GM10266 (cell line): ENCODE results near the gene ERG.

Source experiments
- DNase-seq: peaks from one replicate; pipeline ENCODE4 v3.0.0; 2012; ENCODE audit errors: extremely low spot score
- TF ChIP-seq, protein P1 (sequence below): IDR thresholded peaks from 2 replicates; pipeline ENCODE4 v1.5.1; 2012; ENCODE audit warnings: mild to moderate bottlenecking, low read depth; ENCODE audit not compliant: control insufficient read depth, insufficient read depth; ENCODE audit errors: missing control alignments

Gene ERG

DNA sequence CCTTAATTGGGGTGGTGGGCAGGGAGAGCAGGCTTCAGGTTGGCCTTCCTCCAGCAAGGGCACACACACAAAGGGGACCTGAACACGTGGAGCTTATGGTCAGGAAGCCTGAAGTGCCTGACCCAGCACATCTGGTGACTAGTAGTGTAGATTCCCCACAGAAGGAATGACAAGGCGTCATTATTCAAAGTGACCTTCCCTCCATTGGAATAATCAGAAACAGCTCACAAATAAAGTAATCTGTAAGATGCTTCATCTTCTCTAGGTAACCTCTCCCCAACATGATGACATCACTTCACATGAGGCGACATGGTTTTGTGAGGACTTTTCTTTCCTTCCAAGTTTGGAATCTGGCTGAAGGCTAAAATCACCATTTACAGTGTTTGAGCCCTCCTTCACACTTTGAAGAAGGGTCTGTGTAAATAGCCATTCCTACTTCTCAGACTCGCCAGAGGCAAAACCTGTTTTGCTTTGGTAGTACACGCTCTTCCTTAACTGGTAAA lies 32.8 kb upstream of the ERG start:
- TF ChIP-seq, protein P1, sequence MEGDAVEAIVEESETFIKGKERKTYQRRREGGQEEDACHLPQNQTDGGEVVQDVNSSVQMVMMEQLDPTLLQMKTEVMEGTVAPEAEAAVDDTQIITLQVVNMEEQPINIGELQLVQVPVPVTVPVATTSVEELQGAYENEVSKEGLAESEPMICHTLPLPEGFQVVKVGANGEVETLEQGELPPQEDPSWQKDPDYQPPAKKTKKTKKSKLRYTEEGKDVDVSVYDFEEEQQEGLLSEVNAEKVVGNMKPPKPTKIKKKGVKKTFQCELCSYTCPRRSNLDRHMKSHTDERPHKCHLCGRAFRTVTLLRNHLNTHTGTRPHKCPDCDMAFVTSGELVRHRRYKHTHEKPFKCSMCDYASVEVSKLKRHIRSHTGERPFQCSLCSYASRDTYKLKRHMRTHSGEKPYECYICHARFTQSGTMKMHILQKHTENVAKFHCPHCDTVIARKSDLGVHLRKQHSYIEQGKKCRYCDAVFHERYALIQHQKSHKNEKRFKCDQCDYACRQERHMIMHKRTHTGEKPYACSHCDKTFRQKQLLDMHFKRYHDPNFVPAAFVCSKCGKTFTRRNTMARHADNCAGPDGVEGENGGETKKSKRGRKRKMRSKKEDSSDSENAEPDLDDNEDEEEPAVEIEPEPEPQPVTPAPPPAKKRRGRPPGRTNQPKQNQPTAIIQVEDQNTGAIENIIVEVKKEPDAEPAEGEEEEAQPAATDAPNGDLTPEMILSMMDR, result no peak
- DNase-seq, result no peak

DNA sequence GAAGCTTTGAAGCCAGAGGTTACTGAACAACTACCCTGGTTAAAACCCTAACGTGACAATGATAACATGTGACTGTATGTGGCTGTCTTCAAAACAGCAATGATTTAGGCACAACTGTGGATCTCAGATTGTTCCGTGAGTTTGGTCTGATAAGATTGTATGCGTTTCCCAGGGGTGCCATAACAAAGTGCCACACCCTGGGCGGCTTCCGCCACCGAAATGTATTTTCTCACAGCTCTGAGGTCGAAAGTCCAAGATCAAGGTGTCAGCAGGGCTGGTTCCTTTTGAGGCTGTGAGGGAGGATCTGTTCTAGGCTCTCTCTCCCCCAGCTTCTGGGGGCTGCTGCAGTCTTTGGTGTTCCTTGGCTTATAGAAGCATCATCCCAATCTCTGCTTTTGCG lies 29.5 kb upstream of the ERG start:
- TF ChIP-seq, protein P1, result no peak
- no peak for DNase-seq

DNA sequence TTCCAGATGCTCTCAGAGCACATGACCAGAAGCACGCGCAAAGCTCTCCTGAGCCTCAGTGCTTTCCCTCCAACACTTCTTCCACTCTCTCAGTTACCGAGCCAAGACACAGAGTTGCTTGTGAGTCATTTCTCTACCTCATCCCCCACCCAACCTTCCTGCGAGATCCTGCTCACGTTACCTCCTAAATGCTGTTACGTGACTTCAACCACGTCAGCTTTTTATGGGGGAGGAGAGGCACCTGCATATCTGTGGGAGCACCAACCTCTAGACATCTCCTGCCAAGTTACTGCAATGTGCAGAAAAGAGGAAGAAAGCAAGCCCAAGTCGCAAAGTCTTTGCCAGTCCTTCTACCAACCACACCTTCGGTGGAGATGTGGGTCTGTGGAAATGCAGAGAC lies 27.2 kb upstream of the ERG start:
- TF ChIP-seq, protein P1, result no peak
- no peak for DNase-seq

DNA sequence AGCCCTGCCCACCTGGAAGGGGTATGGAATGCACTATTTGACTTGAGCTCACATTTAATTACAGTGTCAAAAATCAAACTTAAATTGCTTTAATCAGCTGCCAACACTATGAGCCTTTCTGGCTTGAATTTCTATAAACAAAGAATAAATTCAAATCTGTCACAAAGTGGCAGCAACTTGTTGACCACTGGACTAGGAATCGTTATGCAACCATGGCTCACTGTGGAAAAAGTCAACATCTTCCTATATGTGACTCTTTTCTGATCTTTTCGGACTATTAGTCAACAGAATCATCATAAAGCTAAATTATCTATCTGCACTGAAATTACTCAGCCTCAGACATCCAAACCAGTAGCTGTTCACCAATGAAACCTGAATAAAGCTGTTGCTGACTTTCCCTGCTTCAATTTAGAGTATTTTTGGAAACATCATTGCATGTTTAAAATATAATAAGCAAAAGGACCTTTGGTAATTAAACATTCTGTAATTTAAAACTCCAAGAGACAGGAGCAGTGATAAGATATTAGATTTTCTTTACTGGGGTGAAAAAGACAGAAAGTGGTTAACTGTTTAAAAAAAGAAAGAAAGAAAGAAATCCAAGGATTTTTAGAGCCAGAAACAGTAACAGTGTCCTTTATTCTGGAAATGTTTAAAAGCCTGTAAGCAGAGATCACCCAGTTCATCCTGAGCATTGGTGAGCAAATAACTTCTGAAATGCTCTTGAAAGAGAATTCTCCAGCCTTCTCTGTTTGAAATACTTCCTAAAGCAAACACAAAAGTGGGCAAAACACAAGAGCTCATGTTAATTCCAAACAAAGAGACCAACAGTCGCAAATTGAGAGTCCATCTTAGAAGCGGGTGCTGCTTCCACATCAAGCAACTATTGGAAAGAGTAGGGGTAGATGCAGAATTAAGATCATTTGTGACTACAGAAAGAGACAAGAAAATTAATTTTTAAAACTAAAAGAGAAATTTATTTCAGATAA lies 26.2 kb upstream of the ERG start:
- no peak for DNase-seq
- TF ChIP-seq, protein P1, result no peak

DNA sequence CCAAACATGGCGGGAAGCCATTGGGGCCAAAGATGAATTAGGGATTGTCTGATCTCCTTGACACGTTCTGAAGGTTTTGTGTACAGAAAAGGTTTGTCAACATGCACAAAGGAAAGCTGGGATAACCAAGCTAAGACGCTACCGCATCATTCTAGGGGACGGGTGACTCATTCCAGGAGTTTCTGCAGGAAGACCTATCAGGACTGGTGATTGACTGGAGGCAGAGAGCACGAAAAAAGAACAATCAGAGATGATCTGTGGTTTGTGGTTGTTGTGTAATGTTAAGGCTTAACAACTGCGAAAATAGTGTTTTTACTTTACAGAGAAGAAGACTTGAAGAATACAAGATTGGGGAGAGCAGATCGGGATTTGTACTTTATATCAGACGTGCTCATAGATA lies 22.2 kb upstream of the ERG start:
- no peak for DNase-seq

DNA sequence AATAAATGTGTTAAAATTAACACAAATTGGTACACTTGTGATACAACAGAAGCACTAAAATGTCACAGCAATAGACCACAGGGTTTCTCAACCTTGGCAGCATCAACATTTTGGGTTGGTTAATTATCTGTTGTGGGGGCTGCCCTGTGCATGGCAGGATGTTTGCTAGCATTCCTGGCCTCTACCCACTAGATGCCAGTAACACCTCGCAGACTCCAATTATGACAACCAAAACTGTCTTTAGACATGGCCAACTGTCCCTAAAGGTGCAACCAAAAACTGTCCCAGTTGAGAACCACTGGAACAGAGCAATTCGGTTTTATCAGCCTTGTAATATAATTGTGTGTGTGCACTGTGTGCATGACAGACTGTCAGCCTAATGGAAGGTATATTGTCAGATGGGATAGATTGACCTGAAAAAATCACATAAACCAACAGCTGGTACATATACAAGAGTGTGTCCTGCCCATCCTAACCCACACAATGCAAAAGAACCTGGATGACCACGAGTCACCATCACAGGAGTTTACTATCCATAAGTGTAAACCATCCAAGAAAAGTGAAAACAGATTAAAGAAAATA lies 13.5 kb upstream of the ERG start:
- DNase-seq, result no peak
- TF ChIP-seq, protein P1, result no peak

More for the DNA sequence above, 22.2 kb upstream of the ERG start:
- TF ChIP-seq, protein P1, result no peak

DNA sequence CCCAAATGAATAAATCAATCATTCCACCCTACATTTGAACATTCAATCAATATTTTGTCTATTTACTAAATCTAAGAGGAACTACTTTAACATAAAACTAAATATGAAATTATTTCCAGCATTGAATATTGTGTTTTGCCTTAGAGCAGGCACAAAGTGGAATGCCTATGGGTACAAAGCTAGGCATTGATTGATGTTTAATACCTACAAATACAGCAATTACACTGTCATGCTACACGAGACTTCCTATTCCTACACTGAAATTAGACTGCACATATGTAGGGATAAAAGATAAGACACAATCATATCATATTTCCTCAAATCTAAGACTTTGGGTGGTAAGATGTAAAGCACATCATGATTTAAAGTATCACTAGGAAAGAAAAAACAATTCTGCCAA lies 12.9 kb upstream of the ERG start:
- DNase-seq, result no peak
- TF ChIP-seq, protein P1, result no peak
